Tibial artery (tissue), 4 donors: Measurements from ENCODE around the gene PITPNM2.

ENCODE experiments used
- DNase-seq, 2 donors: peaks; one replicate each; pipeline ENCODE4 v3.0.0-alpha.2; 2019
- H3K27ac ChIP-seq, 2 donors: fragments of 200-600 bp; sonication (generic) in 1 of 2; 1 replicate in 1 of 2; 2 replicates in 1 of 2; pipeline ENCODE4 v1.5.1; 2018 to 2019; ENCODE audit warnings: mild to moderate bottlenecking in 1 of 2
- H3K27me3 ChIP-seq, 2 donors: fragments of 200-600 bp; sonication (generic) in 1 of 2; one replicate each; pipeline versions ENCODE4 v1.5.1 to v1.6.0; 2016 to 2019
- H3K36me3 ChIP-seq, 3 donors: fragments of 200-600 bp; sonication (generic) in 2 of 3; one replicate each; pipeline ENCODE4 v1.5.1; 2016 to 2019; ENCODE audit warnings: mild to moderate bottlenecking in 2 of 3
- H3K4me1 ChIP-seq, 4 donors: fragments of 200-600 bp; sonication (generic) in 2 of 4; 1 replicate in 3 of 4; 2 replicates in 1 of 4; pipeline ENCODE4 v1.5.1; 2016 to 2019
- H3K4me3 ChIP-seq, 2 donors: fragments of 200-600 bp; sonication (generic) in 1 of 2; 1 replicate in 1 of 2; 2 replicates in 1 of 2; pipeline ENCODE4 v1.5.1; 2018 to 2019; ENCODE audit warnings: mild to moderate bottlenecking in 2 of 2
- H3K9me3 ChIP-seq, 3 donors: fragments of 200-600 bp; sonication (generic) in 1 of 3; one replicate each; pipeline ENCODE4 v1.5.1; 2016 to 2019
- intact Hi-C: fragments of 100-400 bp; cut with DNase I; formaldehyde crosslinking; loops from one replicate; pipeline ENCODE4 v1.15.0; 2023; ENCODE audit warnings: low total_unique reads
- TF ChIP-seq, protein P1 (sequence below), 2 experiments: fragments of 200-600 bp in 1 of 2; fragments of 450-650 bp in 1 of 2; IDR thresholded peaks; one replicate each; pipeline ENCODE4 v1.5.1; 2017 to 2019; ENCODE audit warnings: antibody characterized with exemption in 2 of 2, mild to moderate bottlenecking in 1 of 2, moderate library complexity in 1 of 2

Gene PITPNM2

GRCh38 chr12:123133701-123134100 lies 17.2 kb downstream of the PITPNM2 start:
- Histone ChIP-seq H3K4me3 (no peak overlapping the region), H3K4me1 (peaks cover 0 to 4% (median 0%) of the 10 kb centered on the region in 4 donors), H3K27me3 (no peaks in the 10 kb centered on the region), H3K9me3 (no peaks in the 10 kb centered on the region), H3K36me3 (no peaks in the 10 kb centered on the region), H3K27ac (no peak overlapping the region)
- TF ChIP-seq, protein P1, sequence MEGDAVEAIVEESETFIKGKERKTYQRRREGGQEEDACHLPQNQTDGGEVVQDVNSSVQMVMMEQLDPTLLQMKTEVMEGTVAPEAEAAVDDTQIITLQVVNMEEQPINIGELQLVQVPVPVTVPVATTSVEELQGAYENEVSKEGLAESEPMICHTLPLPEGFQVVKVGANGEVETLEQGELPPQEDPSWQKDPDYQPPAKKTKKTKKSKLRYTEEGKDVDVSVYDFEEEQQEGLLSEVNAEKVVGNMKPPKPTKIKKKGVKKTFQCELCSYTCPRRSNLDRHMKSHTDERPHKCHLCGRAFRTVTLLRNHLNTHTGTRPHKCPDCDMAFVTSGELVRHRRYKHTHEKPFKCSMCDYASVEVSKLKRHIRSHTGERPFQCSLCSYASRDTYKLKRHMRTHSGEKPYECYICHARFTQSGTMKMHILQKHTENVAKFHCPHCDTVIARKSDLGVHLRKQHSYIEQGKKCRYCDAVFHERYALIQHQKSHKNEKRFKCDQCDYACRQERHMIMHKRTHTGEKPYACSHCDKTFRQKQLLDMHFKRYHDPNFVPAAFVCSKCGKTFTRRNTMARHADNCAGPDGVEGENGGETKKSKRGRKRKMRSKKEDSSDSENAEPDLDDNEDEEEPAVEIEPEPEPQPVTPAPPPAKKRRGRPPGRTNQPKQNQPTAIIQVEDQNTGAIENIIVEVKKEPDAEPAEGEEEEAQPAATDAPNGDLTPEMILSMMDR (IDR thresholded peaks at IDR 0.05), result no peak
- intact Hi-C loops, result no loop called here
- DNase-seq, result no peak

- H3K9me3 ChIP-seq, result no peaks in the 10 kb centered on the region
- H3K27me3 ChIP-seq, result no peaks in the 10 kb centered on the region
- TF ChIP-seq, protein P1 (IDR thresholded peaks at IDR 0.05), result no peak
- no peak overlapping the region for H3K27ac ChIP-seq
- DNase-seq, result no peak
- intact Hi-C loops, result no loop called here
- peaks cover 0 to 4% (median 2%) of the 10 kb centered on the region in 4 donors for H3K4me1 ChIP-seq
- H3K4me3 ChIP-seq, result no peak overlapping the region
- no peaks in the 10 kb centered on the region for H3K36me3 ChIP-seq
Measured at GRCh38 chr12:123132951-123133619, 17.8 kb downstream of the PITPNM2 start.

DNA sequence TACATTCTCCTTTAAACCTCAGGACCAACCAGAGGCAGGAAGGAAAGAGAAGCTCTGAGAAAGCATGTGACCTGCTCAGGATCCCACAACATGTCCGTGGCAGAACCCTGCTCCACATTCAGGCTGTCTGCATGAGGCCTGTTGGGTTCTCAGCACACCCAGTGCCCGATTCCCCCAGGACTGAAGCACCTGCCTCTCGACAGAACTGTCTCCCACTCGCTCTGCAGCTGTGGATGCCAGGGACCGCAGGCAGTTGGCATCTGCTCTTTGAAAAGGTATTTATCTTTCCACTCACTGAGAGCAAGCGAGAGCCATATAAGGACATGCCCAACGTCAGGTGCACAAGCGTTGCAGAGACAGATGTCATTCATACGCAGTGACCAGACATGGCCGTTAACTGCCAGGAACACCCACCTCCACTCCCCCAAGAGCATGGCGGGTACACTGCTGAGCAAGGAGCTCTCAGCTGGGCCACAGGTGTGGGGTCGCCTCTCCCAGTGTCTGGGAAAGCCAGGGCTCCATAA lies 18.9 kb downstream of the PITPNM2 start:
- Histone ChIP-seq H3K4me1 (peaks cover 0 to 15% (median 3%) of the 10 kb centered on the region in 4 donors), H3K4me3 (no peak overlapping the region), H3K27ac (no peak overlapping the region), H3K9me3 (no peaks in the 10 kb centered on the region), H3K27me3 (no peaks in the 10 kb centered on the region), H3K36me3 (no peaks in the 10 kb centered on the region)
- intact Hi-C loops, result no loop called here
- no peak for DNase-seq
- TF ChIP-seq, protein P1 (IDR thresholded peaks at IDR 0.05), result no peak

GRCh38 chr12:123131291-123131832 lies 19.5 kb downstream of the PITPNM2 start:
- no peaks in the 10 kb centered on the region for H3K9me3 ChIP-seq
- H3K36me3 ChIP-seq, result no peaks in the 10 kb centered on the region
- no peak overlapping the region for H3K4me3 ChIP-seq
- TF ChIP-seq, protein P1 (IDR thresholded peaks at IDR 0.05), result no peak
- H3K4me1 ChIP-seq, result peaks cover 0 to 20% (median 9%) of the 10 kb centered on the region in 4 donors
- DNase-seq, result no peak
- no peaks in the 10 kb centered on the region for H3K27me3 ChIP-seq
- intact Hi-C loops, result no loop called here
- no peak overlapping the region for H3K27ac ChIP-seq

DNA sequence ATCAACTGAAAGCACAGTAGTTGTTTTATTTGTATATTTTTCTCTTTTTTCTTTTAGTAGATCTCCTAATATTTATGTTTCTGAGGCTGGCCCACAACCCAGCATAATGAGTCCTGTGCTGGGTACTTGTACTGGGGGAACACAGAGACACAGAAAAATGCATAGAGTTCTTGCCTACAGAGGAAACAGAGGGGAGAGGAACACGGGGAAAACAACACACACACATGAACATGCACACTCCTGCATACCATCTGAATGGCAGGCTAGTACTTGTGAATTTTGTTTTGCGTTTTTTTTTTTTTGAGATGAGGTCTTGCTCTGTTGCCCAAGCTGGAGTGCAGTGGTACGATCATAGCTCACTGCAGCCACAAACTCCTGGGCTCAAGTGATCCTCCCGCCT lies 21.3 kb downstream of the PITPNM2 start:
- H3K27me3 ChIP-seq, result no peaks in the 10 kb centered on the region
- no peak overlapping the region for H3K27ac ChIP-seq
- peaks cover 0 to 26% (median 13%) of the 10 kb centered on the region in 4 donors for H3K4me1 ChIP-seq
- H3K4me3 ChIP-seq, result no peak overlapping the region
- H3K9me3 ChIP-seq, result no peaks in the 10 kb centered on the region
- DNase-seq, result no peak
- TF ChIP-seq, protein P1 (IDR thresholded peaks at IDR 0.05), result no peak
- intact Hi-C loops, result no loop called here
- no peaks in the 10 kb centered on the region for H3K36me3 ChIP-seq
